Endothelial cell of umbilical vein (primary cell): Measurements from ENCODE around the gene PNISR.

Experiments
- EZH2 ChIP-seq: IDR thresholded peaks from 2 replicates; pipeline ENCODE4 v1.6.1; 2012; ENCODE audit warnings: borderline replicate concordance, low read depth, mild to moderate bottlenecking, moderate library complexity, low read length, inconsistent platforms; ENCODE audit not compliant: severe bottlenecking
- FOS ChIP-seq: IDR thresholded peaks from 2 replicates; pipeline ENCODE4 v1.6.1; 2011; ENCODE audit warnings: mild to moderate bottlenecking, low read length, moderate library complexity, borderline replicate concordance; ENCODE audit not compliant: insufficient read depth
- MYC ChIP-seq: IDR thresholded peaks from one replicate; pipeline ENCODE4 v1.6.1; 2011; ENCODE audit warnings: mild to moderate bottlenecking, low read depth, low read length
- POLR2A ChIP-seq: IDR thresholded peaks from 2 replicates; pipeline ENCODE4 v1.6.1; 2012; ENCODE audit warnings: low read depth, mild to moderate bottlenecking, control low read depth, low read length
- POLR2AphosphoS5 ChIP-seq: IDR thresholded peaks from 2 replicates; pipeline ENCODE4 v1.6.1; 2012; ENCODE audit warnings: low read depth, mild to moderate bottlenecking, control low read depth, low read length, moderate library complexity; ENCODE audit not compliant: insufficient read depth
- TF ChIP-seq, protein P1 (sequence below), 2 donors: IDR thresholded peaks; 1 replicate in 1 of 2; 2 replicates in 1 of 2; pipeline ENCODE4 v1.5.1; 2011; ENCODE audit warnings: low read length in 2 of 2, mild to moderate bottlenecking in 2 of 2, moderate library complexity in 2 of 2, control low read depth in 1 of 2, inconsistent platforms in 1 of 2, low read depth in 1 of 2; ENCODE audit not compliant: insufficient read depth in 1 of 2; ENCODE audit errors: extremely low read depth in 1 of 2
- TF ChIP-seq, protein P2 (sequence below): IDR thresholded peaks from 2 replicates; pipeline ENCODE4 v1.6.1; 2011; ENCODE audit not compliant: insufficient read depth, insufficient read length

DNA sequence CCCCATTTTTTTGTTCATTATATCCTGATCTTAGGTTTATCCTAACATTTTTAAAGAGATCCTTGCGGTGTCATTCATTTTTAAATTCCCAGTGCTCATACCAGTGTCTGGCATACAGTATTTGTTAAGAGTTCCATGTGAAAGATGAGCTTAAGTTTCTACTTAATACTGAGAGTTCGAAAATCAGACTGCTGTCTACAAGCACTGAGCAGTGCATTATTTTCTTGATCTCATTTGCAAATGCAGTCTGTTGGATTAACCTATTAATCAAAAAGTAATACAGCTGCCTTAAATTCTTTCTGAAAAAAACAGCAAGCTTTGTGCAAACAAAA is 31.8 kb downstream of the PNISR start:
- TF ChIP-seq, protein P1, sequence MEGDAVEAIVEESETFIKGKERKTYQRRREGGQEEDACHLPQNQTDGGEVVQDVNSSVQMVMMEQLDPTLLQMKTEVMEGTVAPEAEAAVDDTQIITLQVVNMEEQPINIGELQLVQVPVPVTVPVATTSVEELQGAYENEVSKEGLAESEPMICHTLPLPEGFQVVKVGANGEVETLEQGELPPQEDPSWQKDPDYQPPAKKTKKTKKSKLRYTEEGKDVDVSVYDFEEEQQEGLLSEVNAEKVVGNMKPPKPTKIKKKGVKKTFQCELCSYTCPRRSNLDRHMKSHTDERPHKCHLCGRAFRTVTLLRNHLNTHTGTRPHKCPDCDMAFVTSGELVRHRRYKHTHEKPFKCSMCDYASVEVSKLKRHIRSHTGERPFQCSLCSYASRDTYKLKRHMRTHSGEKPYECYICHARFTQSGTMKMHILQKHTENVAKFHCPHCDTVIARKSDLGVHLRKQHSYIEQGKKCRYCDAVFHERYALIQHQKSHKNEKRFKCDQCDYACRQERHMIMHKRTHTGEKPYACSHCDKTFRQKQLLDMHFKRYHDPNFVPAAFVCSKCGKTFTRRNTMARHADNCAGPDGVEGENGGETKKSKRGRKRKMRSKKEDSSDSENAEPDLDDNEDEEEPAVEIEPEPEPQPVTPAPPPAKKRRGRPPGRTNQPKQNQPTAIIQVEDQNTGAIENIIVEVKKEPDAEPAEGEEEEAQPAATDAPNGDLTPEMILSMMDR (IDR thresholded peaks at IDR 0.05; ENCODE audit: extremely low read depth in 1 of 2, insufficient read depth in 1 of 2, low read depth in 1 of 2, low read length in 2 of 2): no peak
- no peak for TF ChIP-seq POLR2A
- TF ChIP-seq EZH2: no peak
- TF ChIP-seq, protein P2, sequence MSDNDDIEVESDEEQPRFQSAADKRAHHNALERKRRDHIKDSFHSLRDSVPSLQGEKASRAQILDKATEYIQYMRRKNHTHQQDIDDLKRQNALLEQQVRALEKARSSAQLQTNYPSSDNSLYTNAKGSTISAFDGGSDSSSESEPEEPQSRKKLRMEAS: no peak
- no peak for TF ChIP-seq MYC
- no peak for TF ChIP-seq POLR2AphosphoS5
- no peak for TF ChIP-seq FOS
